GM10266 (cell line): ENCODE data around the gene RHOBTB1.

Source experiments
- DNase-seq: peaks from one replicate; pipeline ENCODE4 v3.0.0; 2012; ENCODE audit errors: extremely low spot score
- TF ChIP-seq, protein P1 (sequence below): IDR thresholded peaks from 2 replicates; pipeline ENCODE4 v1.5.1; 2012; ENCODE audit warnings: mild to moderate bottlenecking, low read depth; ENCODE audit not compliant: control insufficient read depth, insufficient read depth; ENCODE audit errors: missing control alignments

RHOBTB1 gene

DNA sequence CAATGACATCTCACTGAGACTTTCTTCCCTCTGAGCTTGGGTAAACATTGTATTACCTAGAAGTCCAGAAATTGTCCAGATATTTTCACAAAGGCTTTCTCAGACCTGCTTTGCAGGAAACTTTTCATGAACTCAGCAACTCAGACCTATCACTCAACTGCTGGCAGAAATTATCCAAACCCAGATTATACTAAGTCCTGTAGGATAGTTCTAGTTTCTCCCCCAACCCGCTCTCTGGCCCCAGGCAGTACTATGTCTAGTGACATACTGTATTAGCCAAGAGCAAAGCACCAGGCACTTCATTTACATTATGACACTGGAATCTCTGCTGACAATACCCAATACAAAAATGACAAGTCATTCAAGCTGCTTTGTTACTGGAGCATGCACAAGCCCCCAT lies 75.0 kb downstream of the RHOBTB1 start:
- DNase-seq = no peak
- TF ChIP-seq, protein P1, sequence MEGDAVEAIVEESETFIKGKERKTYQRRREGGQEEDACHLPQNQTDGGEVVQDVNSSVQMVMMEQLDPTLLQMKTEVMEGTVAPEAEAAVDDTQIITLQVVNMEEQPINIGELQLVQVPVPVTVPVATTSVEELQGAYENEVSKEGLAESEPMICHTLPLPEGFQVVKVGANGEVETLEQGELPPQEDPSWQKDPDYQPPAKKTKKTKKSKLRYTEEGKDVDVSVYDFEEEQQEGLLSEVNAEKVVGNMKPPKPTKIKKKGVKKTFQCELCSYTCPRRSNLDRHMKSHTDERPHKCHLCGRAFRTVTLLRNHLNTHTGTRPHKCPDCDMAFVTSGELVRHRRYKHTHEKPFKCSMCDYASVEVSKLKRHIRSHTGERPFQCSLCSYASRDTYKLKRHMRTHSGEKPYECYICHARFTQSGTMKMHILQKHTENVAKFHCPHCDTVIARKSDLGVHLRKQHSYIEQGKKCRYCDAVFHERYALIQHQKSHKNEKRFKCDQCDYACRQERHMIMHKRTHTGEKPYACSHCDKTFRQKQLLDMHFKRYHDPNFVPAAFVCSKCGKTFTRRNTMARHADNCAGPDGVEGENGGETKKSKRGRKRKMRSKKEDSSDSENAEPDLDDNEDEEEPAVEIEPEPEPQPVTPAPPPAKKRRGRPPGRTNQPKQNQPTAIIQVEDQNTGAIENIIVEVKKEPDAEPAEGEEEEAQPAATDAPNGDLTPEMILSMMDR = no peak

DNA sequence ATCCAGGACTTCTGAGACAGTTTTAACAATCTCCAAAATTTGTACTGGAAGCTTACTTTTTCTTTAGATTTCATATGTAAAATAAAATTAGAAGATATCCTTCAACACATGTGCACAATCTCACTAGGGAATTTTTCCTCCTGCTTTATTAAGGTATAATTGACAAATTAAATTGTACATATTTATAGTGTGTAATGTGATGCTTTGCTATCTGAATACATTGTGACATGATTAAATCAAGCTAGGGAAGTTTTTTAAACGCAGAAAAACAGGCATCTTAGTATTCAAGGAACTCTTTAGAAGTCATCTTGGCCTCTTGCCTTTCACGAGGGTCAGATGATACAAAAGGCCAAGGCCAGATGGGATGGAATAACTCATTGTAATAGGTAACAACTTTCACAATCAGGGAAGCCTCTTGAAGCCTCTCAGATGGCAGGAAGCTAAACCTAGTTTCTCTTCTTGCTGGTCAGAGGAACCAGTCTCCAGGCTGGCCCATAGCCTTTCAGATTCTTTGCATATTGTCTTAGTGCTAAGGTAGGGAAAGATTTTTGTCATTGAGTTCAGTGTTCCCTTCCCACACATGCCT lies 78.7 kb downstream of the RHOBTB1 start:
- TF ChIP-seq, protein P1 = no peak
- no peak for DNase-seq

DNA sequence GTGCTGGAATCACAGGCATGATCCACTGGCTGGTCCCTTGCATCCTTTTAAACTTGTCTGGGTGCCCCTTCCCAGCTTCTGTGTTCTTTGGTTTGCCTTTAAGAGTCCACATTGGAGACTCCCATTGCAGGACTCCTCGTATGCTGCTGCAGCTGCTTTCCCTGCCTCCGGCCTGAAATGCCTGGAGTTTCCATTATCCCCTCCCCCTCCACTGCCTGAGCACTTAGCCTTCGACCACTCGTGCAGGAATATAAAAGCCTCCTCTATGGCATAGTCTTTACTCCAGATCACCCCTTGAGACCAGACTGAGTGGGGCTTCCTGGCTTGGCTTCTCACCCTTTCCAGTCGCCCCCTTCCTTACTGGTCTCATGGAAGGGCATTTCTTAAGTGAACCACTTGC lies 80.2 kb downstream of the RHOBTB1 start:
- no peak for DNase-seq
- TF ChIP-seq, protein P1 = no peak

DNA sequence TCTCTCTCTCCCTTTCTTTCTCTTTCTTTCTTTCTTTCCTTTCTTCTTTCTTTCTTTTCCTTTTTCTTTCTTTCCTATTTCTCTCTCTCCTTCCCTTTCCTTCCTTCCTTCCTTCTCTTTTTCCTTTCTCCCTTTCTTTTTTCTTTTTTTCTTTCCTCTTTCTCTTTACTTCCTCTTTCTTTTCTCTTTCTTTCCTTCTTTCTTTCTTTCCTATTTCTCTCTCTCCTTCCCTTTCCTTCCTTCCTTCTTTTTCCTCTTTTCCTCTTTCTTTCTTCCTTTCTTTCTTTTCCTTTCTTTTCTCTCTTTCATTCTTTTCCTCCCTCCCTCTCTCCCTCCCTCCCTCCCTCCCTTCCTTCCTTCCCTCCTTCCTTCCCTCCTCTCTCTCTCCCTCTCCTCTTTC lies 81.5 kb downstream of the RHOBTB1 start:
- TF ChIP-seq, protein P1 = no peak
- no peak for DNase-seq

DNA sequence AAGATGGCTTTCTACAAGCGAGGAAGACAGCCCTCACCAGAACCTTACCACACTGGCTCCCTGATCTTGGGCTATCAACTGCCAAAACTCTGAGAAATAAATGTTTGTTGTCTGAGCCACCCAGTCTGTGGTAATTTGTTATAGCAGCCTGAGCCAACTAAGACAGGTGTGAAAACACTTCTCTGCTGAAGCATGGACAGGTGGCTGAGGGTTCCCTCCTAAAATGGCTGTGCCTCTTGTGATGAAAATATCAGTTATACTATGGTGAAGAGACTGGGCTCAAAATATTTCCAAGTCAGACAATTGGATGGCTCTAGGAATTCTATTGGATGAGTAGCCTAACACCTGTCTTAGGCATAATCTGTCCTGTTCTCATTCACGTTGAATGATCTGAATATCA lies 87.6 kb downstream of the RHOBTB1 start:
- no peak for DNase-seq
- TF ChIP-seq, protein P1 = no peak

DNA sequence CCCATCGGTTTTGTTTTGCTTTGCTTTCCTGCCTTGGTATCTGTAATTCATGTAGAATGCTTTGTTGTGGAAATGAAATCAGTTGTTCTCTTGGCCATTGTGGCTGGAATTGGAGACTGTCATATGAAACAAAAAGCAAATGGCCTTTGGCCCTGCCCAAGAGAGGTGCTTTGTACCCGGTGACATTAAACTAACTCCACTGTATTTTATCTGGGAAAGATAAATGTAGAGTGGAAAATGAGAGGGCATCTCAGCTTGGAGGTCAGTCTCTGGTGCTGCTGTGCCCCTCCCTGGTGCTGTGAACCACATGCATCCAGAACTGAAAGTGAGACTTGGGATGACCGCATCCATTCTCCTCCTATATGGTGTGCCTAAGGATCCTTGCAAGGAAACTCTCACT lies 90.3 kb downstream of the RHOBTB1 start:
- TF ChIP-seq, protein P1 = no peak
- no peak for DNase-seq

DNA sequence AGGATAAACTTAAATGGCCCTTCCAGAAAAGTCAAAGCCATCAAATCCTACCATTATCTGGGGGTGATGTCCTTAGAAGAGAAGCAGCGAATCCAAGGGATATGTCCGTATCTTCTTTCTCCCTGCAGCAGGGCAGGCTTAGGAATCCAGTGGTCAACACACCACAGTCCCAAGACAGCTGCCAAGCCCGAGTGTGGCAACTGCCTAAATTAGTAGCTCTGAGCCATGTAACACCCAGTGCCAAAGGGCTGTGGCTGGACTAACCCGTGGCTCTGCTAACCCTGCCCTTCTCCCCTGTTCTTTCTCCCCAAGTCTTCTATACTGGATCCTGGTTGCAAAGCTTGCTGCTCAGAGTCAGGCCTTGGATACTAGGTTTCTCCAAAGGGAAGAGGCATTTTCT lies 90.9 kb downstream of the RHOBTB1 start:
- TF ChIP-seq, protein P1 = no peak
- DNase-seq = no peak
